ENCODE measurements around the gene BICDL1. TPM values are rescaled to one million over a fixed set of nuclear protein-coding genes. Genes with fewer than 3 reads are reported as not detected.
"Not testable (repeated sequence)": the region's sequence is repeated elsewhere in the genome, so short reads cannot be mapped to it uniquely, and the experiment has no call there.

BICDL1 gene
- total and polyA plus RNA-seq, 10 donors = 4.5 to 16.0 (median 8.7) TPM

DNA sequence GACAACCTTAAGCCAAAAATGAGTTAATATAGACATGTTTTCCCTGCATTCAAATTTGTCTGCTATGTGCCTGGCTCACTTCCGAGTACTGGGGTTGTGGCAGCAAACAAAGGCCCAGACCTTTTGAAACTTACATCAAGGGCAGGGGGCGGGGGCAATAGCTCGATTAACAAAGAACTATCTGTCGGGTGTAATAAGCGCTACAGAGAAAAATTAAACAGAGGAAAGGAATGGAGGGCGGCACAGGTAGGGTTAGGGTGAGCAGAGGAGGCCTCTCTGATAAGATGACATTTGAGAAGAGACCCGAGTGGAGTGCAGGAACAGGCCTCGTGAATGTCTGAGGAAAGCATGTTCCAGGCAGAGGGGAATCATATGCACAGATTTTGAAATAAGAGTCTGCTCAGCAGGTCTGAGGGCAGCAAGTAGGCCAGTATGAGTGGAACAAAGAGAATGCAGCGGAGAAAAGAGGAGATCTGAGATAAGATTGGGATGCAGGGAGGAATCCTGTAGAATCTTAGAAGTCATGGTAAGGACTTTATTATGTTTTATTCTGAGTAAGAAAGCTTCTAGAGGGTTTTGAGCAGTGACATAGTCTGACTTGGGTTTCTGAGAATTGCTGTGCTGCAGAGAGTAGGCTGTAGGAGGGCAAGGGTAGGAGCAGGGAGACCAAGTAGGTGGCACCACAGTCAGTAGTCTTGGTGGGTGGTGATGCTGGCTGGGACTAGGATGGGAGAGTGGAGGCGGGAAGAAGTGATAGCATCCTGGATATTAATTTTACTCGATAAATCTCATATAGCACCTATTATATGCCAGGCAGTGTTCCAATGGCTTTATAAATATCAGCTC, 52.6 kb downstream of the BICDL1 start:
- no peak for DNase-seq
- WGBS, 5 donors = 75 to 81% (median 79%) methylated on average over 11 of the region's 11 CpGs
- Histone ChIP-seq H3K4me3 (no peak overlapping the region), H3K4me1 (no peaks in the 10 kb centered on the region), H3K27me3 (replicated peaks in 1 of 7) (no peaks in the 10 kb centered on the region), H3K36me3 (no peaks in the 10 kb centered on the region), H3K9me3 (no peaks in the 10 kb centered on the region), H3K27ac (no peak overlapping the region)
- intact Hi-C loops (cut with DNase I; ENCODE audit: low total_unique reads) = no loop called here
- TF ChIP-seq, protein P1, sequence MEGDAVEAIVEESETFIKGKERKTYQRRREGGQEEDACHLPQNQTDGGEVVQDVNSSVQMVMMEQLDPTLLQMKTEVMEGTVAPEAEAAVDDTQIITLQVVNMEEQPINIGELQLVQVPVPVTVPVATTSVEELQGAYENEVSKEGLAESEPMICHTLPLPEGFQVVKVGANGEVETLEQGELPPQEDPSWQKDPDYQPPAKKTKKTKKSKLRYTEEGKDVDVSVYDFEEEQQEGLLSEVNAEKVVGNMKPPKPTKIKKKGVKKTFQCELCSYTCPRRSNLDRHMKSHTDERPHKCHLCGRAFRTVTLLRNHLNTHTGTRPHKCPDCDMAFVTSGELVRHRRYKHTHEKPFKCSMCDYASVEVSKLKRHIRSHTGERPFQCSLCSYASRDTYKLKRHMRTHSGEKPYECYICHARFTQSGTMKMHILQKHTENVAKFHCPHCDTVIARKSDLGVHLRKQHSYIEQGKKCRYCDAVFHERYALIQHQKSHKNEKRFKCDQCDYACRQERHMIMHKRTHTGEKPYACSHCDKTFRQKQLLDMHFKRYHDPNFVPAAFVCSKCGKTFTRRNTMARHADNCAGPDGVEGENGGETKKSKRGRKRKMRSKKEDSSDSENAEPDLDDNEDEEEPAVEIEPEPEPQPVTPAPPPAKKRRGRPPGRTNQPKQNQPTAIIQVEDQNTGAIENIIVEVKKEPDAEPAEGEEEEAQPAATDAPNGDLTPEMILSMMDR (IDR thresholded peaks at IDR 0.05 in 8 of 11, conservative IDR thresholded peaks at IDR 0.05 in 3 of 11) = no peak
- no peak for TF ChIP-seq POLR2A (IDR thresholded peaks at IDR 0.05)
- no peak for TF ChIP-seq POLR2AphosphoS5 (IDR thresholded peaks at IDR 0.05)

DNA sequence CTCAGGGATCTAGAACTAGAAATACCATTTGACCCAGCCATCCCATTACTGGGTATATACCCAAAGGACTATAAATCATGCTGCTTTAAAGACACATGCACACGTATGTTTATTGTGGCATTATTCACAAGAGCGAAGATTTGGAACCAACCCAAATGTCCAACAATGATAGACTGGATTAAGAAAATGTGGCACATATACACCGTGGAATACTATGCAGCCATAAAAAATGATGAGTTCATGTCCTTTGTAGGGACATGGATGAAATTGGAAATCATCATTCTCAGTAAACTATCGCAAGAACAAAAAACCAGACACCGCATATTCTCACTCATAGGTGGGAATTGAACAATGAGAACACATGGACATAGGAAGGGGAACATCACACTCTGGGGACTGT, 56.3 kb downstream of the BICDL1 start:
- H3K27ac ChIP-seq; DNase-seq; H3K9me3 ChIP-seq; H3K4me1 ChIP-seq; H3K4me3 ChIP-seq; H3K36me3 ChIP-seq; H3K27me3 ChIP-seq (replicated peaks in 1 of 7); intact Hi-C loops (cut with DNase I; ENCODE audit: low total_unique reads): not testable (repeated sequence)
- WGBS, 5 donors = 81 to 97% (median 93%) methylated on average over 3 to 5 of the region's 5 CpGs

DNA sequence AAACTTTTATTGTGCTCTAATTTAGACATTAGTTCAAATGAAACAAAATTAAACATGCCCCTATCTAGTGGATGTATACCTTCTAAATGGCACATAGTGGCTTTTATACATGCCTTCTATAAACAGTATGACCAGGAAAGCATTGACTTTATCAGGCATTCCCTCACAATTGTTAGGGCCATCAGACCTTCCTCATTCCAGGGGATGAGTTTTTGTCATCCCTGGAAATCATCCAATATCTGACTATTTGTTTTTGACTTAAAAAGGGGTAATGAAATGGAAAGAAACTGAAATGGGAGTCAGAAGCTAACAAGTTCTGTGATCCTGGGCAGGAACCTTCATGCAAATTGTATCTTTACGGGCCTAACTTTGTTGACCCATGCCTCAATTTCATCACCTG, 58.0 kb downstream of the BICDL1 start:
- TF ChIP-seq POLR2AphosphoS5 (IDR thresholded peaks at IDR 0.05) (no peak), POLR2A (IDR thresholded peaks at IDR 0.05) (no peak)
- TF ChIP-seq, protein P1 (IDR thresholded peaks at IDR 0.05 in 8 of 11, conservative IDR thresholded peaks at IDR 0.05 in 3 of 11) = no peak
- no peak for DNase-seq
- H3K9me3 ChIP-seq = no peaks in the 10 kb centered on the region
- intact Hi-C loops (cut with DNase I; ENCODE audit: low total_unique reads) = no loop called here
- 88 to 94% (median 91%) methylated on average over 1 of the region's 1 CpG for whole genome bisulfite sequencing, 5 donors
- H3K27me3 ChIP-seq (replicated peaks in 1 of 7) = no peaks in the 10 kb centered on the region
- no peak overlapping the region for H3K4me3 ChIP-seq
- no peak overlapping the region for H3K27ac ChIP-seq
- H3K36me3 ChIP-seq = no peaks in the 10 kb centered on the region
- no peaks in the 10 kb centered on the region for H3K4me1 ChIP-seq

DNA sequence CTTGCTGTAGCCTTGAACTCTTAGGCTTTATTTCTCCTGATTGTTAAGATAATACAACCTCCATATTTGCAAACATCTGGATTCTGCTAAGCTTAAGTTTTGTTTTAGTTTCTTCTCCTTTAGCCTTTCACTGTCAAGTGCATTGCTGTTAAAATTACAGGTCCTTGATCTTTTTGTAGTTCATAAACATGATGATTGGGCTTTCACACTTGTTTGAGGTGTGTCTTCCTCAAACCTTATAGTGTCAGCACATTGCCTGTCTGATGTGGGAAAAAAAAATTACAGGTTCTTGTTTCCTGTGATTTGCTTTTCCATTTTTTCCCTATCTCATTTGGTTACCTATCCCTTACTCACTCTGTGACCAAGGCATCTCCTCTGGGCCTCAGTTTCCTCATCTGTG, 59.2 kb downstream of the BICDL1 start:
- TF ChIP-seq, protein P1 (IDR thresholded peaks at IDR 0.05 in 8 of 11, conservative IDR thresholded peaks at IDR 0.05 in 3 of 11) = no peak
- TF ChIP-seq POLR2A (IDR thresholded peaks at IDR 0.05) (no peak), POLR2AphosphoS5 (IDR thresholded peaks at IDR 0.05) (no peak)
- Histone ChIP-seq H3K27ac (peak overlapping the region in 1 of 8 donors; percentile 26), H3K4me3 (no peak overlapping the region), H3K36me3 (no peaks in the 10 kb centered on the region), H3K9me3 (no peaks in the 10 kb centered on the region), H3K4me1 (no peaks in the 10 kb centered on the region), H3K27me3 (replicated peaks in 1 of 7) (no peaks in the 10 kb centered on the region)
- intact Hi-C loops (cut with DNase I; ENCODE audit: low total_unique reads) = no loop called here
- DNase-seq = no peak
